ENCODE measurements around the gene ARHGAP10. TPM values are rescaled to one million over a fixed set of nuclear protein-coding genes. Genes with fewer than 3 reads are reported as not detected.
"Not testable (repeated sequence)": the region's sequence is repeated elsewhere in the genome, so short reads cannot be mapped to it uniquely, and the experiment has no call there.

Gene ARHGAP10
- total and polyA plus RNA-seq, 10 of the 15 experiments (the other 5 are each of a cell fraction or from before 2014, with no cell fraction given) = 1.3 to 25.8 (median 17.2) TPM

DNA sequence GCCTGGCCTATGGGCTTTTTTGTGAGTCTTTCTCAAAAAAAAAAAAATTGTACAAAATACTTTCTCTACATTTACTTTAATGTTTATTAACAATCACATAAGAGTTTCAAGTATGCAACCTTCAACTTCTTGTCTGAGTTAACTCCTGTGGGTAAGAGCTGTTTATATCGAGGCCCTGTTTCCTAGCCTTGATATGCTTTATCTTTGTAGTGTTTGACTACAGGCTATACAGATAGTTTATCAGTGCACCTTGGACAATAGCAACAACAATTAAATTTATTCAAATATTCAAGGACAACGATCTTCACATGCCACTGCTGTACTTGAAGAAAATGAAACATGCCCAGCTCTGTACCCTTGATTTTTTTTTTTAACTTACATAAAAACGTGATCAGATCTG, 178.4 kb downstream of the ARHGAP10 start (continued):
- TF ChIP-seq, protein P1, sequence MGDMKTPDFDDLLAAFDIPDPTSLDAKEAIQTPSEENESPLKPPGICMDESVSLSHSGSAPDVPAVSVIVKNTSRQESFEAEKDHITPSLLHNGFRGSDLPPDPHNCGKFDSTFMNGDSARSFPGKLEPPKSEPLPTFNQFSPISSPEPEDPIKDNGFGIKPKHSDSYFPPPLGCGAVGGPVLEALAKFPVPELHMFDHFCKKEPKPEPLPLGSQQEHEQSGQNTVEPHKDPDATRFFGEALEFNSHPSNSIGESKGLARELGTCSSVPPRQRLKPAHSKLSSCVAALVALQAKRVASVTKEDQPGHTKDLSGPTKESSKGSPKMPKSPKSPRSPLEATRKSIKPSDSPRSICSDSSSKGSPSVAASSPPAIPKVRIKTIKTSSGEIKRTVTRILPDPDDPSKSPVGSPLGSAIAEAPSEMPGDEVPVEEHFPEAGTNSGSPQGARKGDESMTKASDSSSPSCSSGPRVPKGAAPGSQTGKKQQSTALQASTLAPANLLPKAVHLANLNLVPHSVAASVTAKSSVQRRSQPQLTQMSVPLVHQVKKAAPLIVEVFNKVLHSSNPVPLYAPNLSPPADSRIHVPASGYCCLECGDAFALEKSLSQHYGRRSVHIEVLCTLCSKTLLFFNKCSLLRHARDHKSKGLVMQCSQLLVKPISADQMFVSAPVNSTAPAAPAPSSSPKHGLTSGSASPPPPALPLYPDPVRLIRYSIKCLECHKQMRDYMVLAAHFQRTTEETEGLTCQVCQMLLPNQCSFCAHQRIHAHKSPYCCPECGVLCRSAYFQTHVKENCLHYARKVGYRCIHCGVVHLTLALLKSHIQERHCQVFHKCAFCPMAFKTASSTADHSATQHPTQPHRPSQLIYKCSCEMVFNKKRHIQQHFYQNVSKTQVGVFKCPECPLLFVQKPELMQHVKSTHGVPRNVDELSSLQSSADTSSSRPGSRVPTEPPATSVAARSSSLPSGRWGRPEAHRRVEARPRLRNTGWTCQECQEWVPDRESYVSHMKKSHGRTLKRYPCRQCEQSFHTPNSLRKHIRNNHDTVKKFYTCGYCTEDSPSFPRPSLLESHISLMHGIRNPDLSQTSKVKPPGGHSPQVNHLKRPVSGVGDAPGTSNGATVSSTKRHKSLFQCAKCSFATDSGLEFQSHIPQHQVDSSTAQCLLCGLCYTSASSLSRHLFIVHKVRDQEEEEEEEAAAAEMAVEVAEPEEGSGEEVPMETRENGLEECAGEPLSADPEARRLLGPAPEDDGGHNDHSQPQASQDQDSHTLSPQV (IDR thresholded peaks at IDR 0.05) = no peak

DNA sequence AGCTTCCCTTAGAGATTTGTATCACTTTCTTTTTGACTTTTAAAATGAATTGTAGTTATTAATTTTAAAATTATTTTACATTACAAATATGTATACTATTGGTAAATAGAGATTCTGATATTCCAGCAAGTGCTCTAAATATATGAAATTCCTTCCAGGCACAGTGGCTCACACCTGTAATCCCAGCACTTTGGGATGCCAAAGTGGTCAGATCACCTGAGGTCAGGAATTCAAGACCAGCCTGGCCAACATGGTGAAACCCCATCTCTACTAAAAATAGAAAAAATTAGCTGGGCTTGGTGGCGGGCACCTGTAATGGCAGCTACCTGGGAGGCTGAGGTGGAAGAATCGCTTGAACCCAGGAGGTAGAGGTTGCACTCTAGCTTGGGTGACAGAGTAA, 180.2 kb downstream of the ARHGAP10 start:
- H4K20me1 ChIP-seq (ENCODE audit: control insufficient read depth, insufficient read depth); BruUV-seq (replicated peaks); H3K27me3 ChIP-seq (replicated peaks in 1 of 2; ENCODE audit: control insufficient read depth in 2 of 2, insufficient read depth in 2 of 2, low read length in 1 of 2); H3K27ac ChIP-seq (ENCODE audit: control insufficient read depth, insufficient read depth); H3K9me3 ChIP-seq (replicated peaks; ENCODE audit: control insufficient read depth, insufficient read depth, low read length); H3K4me3 ChIP-seq; DNase-seq (ENCODE audit: low read depth, low spot score); H3K9ac ChIP-seq (ENCODE audit: control insufficient read depth, insufficient read depth, low read length); H3K4me1 ChIP-seq (ENCODE audit: control insufficient read depth, insufficient read depth, low read length); in situ Hi-C loops (cut with MboI); H2AFZ ChIP-seq (ENCODE audit: control insufficient read depth, low read depth, low read length); H3K79me2 ChIP-seq (ENCODE audit: control insufficient read depth, insufficient read depth, low read length); H3K36me3 ChIP-seq (ENCODE audit: control insufficient read depth in 2 of 2, insufficient read depth in 2 of 2, low read length in 1 of 2); FAIRE-seq; intact Hi-C loops (cut with micrococcal nuclease; ENCODE audit: unreplicated experiment); ATAC-seq; H3K4me2 ChIP-seq (ENCODE audit: control insufficient read depth, insufficient read depth): not testable (repeated sequence)
- RAD21 ChIA-PET (ENCODE audit: unreplicated experiment) = interaction anchor here (0.6 to 1.1 kb wide), 3 partner anchors 11 to 45 kb away, joined by 3 to 5 read pairs (median 3); no protein-coding TSS in a partner anchor
- POLR2A ChIA-PET = interaction anchor here (0.6 kb wide), 3 partner anchors 66 to 148 kb away, joined by 3 to 6 read pairs (median 3); no protein-coding TSS in a partner anchor
- SMC1A ChIA-PET (ENCODE audit: uncharacterized antibody, unreplicated experiment) = interaction anchor here (0.8 to 1.6 kb wide), 5 partner anchors 12 to 199 kb away, joined by 3 to 4 read pairs (median 3); no protein-coding TSS in a partner anchor
- WGBS (ENCODE audit: insufficient coverage, insufficient replicate concordance, low lambda C conversion rate, missing lambda C conversion rate) = 94% methylated on average over 2 of the region's 2 CpGs
- CTCF ChIA-PET = interaction anchor here (0.9 to 2.4 kb wide), 3 partner anchors 19 to 46 kb away, joined by 4 to 10 read pairs (median 4); no protein-coding TSS in a partner anchor

Measured in GM12878 (cell line).